Psoas muscle (tissue), 8 donors: Measurements from ENCODE around the gene GNAQ. TPM values are rescaled to one million over a fixed set of nuclear protein-coding genes. Genes with fewer than 3 reads are reported as not detected.

ENCODE experiments used
- ATAC-seq, 4 donors: fragments of 200-7000 bp; cut with Tn5 transposase; one replicate each; pipeline ENCODE4 v1.9.1; 2020; ENCODE audit warnings: moderate library complexity in 3 of 4, mild to moderate bottlenecking in 2 of 4
- DNase-seq, 2 donors: peaks; one replicate each; pipeline ENCODE4 v3.0.0-alpha.2; 2020
- H3K27ac ChIP-seq: fragments of 200-600 bp; one replicate; pipeline ENCODE4 v1.8.0; 2022
- H3K27me3 ChIP-seq, 3 donors: fragments of 200-600 bp in 1 of 3; one replicate each; pipeline versions ENCODE4 v1.6.1 to v1.8.0; 2013 to 2022; ENCODE audit warnings: low read length in 2 of 3, mild to moderate bottlenecking in 2 of 3, moderate library complexity in 1 of 3; ENCODE audit not compliant: insufficient read depth in 3 of 3
- H3K36me3 ChIP-seq, 2 donors: fragments of 200-600 bp in 1 of 2; one replicate each; pipeline versions ENCODE4 v1.6.1 to v1.8.0; 2013 to 2022; ENCODE audit warnings: low read depth in 1 of 2, mild to moderate bottlenecking in 1 of 2, moderate library complexity in 1 of 2; ENCODE audit not compliant: insufficient read depth in 1 of 2
- H3K4me1 ChIP-seq: fragments of 200-600 bp; one replicate; pipeline ENCODE4 v1.8.0; 2022
- H3K4me3 ChIP-seq: fragments of 200-600 bp; one replicate; pipeline ENCODE4 v1.8.0; 2022; ENCODE audit warnings: mild to moderate bottlenecking
- H3K9me3 ChIP-seq: fragments of 200-600 bp; one replicate; pipeline ENCODE4 v1.8.0; 2022
- CTCF ChIP-seq: fragments of 200-600 bp; IDR thresholded peaks from one replicate; pipeline ENCODE4 v1.8.0; 2022; ENCODE audit warnings: antibody characterized with exemption
- WGBS, 3 donors: extraction: QIAGEN DNeasy Blood & Tissue Kit; methylation state at CpG; one replicate each; pipeline versions ENCODE4 v1.1.6 to v1.1.7; 2013; 5-methylcytosine and 5-hydroxymethylcytosine counted together
- intact Hi-C, 2 donors: fragments of 100-400 bp; cut with DNase I; formaldehyde crosslinking; loops; one replicate each; pipeline versions ENCODE4 v1.11.0 to v1.14.2; 2022
- polyA plus RNA-seq, 3 donors: library from polyadenylated mRNA; stranded (reverse); fragments of 200-250 nt; gene quantifications; one replicate each; pipeline ENCODE4 v1.2.3, GENCODE V29; 2013
- total RNA-seq, 4 donors: library from RNA; stranded (reverse); fragmentation: NEBNext Ultra II Directional in 2 of 4; extraction: Animal tissue kit (Norgen Biotek cat#: 25700) in 2 of 4; gene quantifications; one replicate each; pipeline versions ENCODE4 v1.2.1 to v1.2.4, GENCODE V29; 2021 to 2023
- donor health status: healthy with polysubstance abuse.
- donor health status: DM: no; HTN: no; CAD: no; lungs with moderate emphysema.
- donor health status: Bipolar disorder and iron deficiency.
- donor health status: healthy.
- donor health status: DM: yes; HTN: yes; CAD: no.
- donor health status: DM: no; HTN: no; CAD: no.
- donor health status: DM: no; HTN: no; CAD: no.
- donor health status: DM: yes; HTN: yes; CAD: no.

The GNAQ gene
- total and polyA plus RNA-seq, 7 donors: 8.3 to 26.6 (median 23.8) TPM

- Histone ChIP-seq H3K4me3 (no peak overlapping the region), H3K9me3 (no peaks in the 10 kb centered on the region), H3K27me3 (no peaks in the 10 kb centered on the region), H3K4me1 (peaks cover 6% of the 10 kb centered on the region), H3K36me3 (no peaks in the 10 kb centered on the region), H3K27ac (no peak overlapping the region)
- intact Hi-C loops: no loop called here
- ATAC-seq: no peak
- 76 to 91% (median 82%) methylated on average over 1 of the region's 1 CpG for WGBS, 3 donors
- no peak for DNase-seq
- TF ChIP-seq CTCF: no peak
These were observed 176.7 kb downstream of the GNAQ start for GRCh38 chr9:77854916-77855311.

GRCh38 chr9:77854258-77854915, 177.2 kb downstream of the GNAQ start:
- no peaks in the 10 kb centered on the region for H3K9me3 ChIP-seq
- DNase-seq (no peak), ATAC-seq (no peak)
- intact Hi-C loops: no loop called here
- no peak overlapping the region for H3K4me3 ChIP-seq
- no peak overlapping the region for H3K27ac ChIP-seq
- no peak for TF ChIP-seq CTCF
- H3K4me1 ChIP-seq: peaks cover 8% of the 10 kb centered on the region
- no peaks in the 10 kb centered on the region for H3K27me3 ChIP-seq
- WGBS, 3 donors: 69 to 79% (median 77%) methylated on average over 4 of the region's 4 CpGs
- no peaks in the 10 kb centered on the region for H3K36me3 ChIP-seq

GRCh38 chr9:77853716-77854115, 177.9 kb downstream of the GNAQ start:
- intact Hi-C loops: no loop called here
- Histone ChIP-seq H3K36me3 (no peaks in the 10 kb centered on the region), H3K4me3 (no peak overlapping the region), H3K9me3 (no peaks in the 10 kb centered on the region), H3K4me1 (peaks cover 15% of the 10 kb centered on the region), H3K27me3 (no peaks in the 10 kb centered on the region), H3K27ac (no peak overlapping the region)
- ATAC-seq: no peak
- TF ChIP-seq CTCF: no peak
- DNase-seq: no peak
- WGBS, 3 donors: 85 to 86% (median 85%) methylated on average over 3 of the region's 3 CpGs

GRCh38 chr9:77851882-77852595, 179.6 kb downstream of the GNAQ start:
- intact Hi-C loops: no loop called here
- TF ChIP-seq CTCF: no peak
- Histone ChIP-seq H3K9me3 (no peaks in the 10 kb centered on the region), H3K4me3 (no peak overlapping the region), H3K4me1 (peaks cover 22% of the 10 kb centered on the region), H3K36me3 (no peaks in the 10 kb centered on the region), H3K27me3 (no peaks in the 10 kb centered on the region), H3K27ac (no peak overlapping the region)
- DNase-seq (no peak), ATAC-seq (no peak)
- WGBS, 3 donors: 67 to 79% (median 68%) methylated on average over 3 of the region's 3 CpGs
